ENCODE data around the gene GSAP. TPM values are rescaled to one million over a fixed set of nuclear protein-coding genes. Genes with fewer than 3 reads are reported as not detected.

Gene GSAP
- total and polyA plus RNA-seq, 9 of the 15 experiments (the other 6 are each of a cell fraction or from before 2014, with no cell fraction given) = 0.13 TPM; not detected in 8

DNA sequence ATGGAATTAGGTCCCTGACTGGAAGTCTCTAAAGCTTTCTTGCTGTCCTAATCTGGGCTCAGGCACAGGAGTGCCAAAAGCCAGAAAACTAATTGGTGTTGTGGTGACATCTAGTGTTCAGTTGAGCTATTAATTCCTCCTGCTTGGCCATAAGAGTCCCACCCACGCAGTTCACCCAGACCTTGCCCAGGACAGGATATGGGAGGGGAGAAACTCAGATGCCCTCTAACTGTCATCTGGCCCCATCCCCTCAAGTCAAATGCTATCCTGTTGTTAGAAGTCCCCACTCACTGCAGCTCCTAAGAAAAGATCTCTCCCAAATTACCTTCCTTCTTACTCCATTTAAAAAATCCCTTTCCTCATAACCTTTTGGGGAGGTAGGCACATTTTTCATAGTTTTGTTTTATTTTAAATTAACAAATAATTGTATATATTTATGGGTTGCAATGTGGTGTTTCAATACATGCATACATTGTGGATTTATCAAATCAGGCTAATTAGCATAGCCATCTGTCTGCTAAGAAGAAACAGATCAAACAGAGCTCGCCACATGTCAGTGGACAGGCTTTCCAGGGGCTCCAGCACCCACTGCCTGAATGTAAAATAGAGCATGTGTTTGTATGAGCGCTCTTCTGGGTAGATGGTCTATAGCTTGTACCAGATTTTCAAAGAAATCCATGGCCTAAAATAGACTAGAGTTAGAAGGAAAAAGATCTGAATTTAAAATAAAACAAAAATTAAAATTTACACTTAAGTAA lies 84.0 kb downstream of the GSAP start (continued):
- TF ChIP-seq STAT6 (CRISPR knock-in tag; IDR thresholded peaks at IDR 0.05) = no peak
- TF ChIP-seq ZKSCAN8 (CRISPR knock-in tag; IDR thresholded peaks at IDR 0.05) = no peak
- no peak for TF ChIP-seq XRCC4 (IDR thresholded peaks at IDR 0.05; ENCODE audit: extremely low read depth, insufficient read depth, insufficient read length)
- peak; percentile 67 for TF ChIP-seq NFIC (IDR thresholded peaks at IDR 0.05)
- no peak for TF ChIP-seq JUN (IDR thresholded peaks at IDR 0.05; ENCODE audit: borderline replicate concordance, low read depth, low read length)
- no peak for TF ChIP-seq JUN (CRISPR knock-in tag; IDR thresholded peaks at IDR 0.05; ENCODE audit: borderline replicate concordance)
- no peak for TF ChIP-seq NFRKB (IDR thresholded peaks at IDR 0.05; ENCODE audit: low read depth)
- TF ChIP-seq RCOR1 (IDR thresholded peaks at IDR 0.05; ENCODE audit: borderline replicate concordance in 1 of 2, low read depth in 2 of 2, low read length in 2 of 2) = peak in 1 of 2 experiments; percentile 14; a peak in 1 of 4 replicates
- no peak for TF ChIP-seq ZNF561 (CRISPR knock-in tag; conservative IDR thresholded peaks at IDR 0.05)
- TF ChIP-seq, protein P1, sequence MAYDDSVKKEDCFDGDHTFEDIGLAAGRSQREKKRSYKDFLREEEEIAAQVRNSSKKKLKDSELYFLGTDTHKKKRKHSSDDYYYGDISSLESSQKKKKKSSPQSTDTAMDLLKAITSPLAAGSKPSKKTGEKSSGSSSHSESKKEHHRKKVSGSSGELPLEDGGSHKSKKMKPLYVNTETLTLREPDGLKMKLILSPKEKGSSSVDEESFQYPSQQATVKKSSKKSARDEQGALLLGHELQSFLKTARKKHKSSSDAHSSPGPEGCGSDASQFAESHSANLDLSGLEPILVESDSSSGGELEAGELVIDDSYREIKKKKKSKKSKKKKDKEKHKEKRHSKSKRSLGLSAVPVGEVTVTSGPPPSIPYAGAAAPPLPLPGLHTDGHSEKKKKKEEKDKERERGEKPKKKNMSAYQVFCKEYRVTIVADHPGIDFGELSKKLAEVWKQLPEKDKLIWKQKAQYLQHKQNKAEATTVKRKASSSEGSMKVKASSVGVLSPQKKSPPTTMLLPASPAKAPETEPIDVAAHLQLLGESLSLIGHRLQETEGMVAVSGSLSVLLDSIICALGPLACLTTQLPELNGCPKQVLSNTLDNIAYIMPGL (CRISPR knock-in tag; IDR thresholded peaks at IDR 0.05) = no peak
- TF ChIP-seq MXI1 (IDR thresholded peaks at IDR 0.05; ENCODE audit: low read depth, low read length) = no peak
- TF ChIP-seq POLR2H (tag; IDR thresholded peaks at IDR 0.05; ENCODE audit: low read depth) = no peak
- TF ChIP-seq ZNF3 (CRISPR knock-in tag; IDR thresholded peaks at IDR 0.05) = no peak
- TF ChIP-seq KDM2B (CRISPR knock-in tag; IDR thresholded peaks at IDR 0.05) = no peak
- TF ChIP-seq CREB5 (CRISPR knock-in tag; IDR thresholded peaks at IDR 0.05) = no peak
- TF ChIP-seq NKRF (IDR thresholded peaks at IDR 0.05; ENCODE audit: borderline replicate concordance) = no peak
